Activated naive CD8-positive, alpha-beta T cell treated with anti-CD3 and anti-CD28 coated beads, Interleukin-2, amount 10 ng/mL, durations not matched to agents 7 days and 5 days (primary cell): ENCODE measurements around the gene CSTA. TPM values are rescaled to one million over a fixed set of nuclear protein-coding genes. Genes with fewer than 3 reads are reported as not detected.

Source experiments
- ATAC-seq: fragments of 150-1000 bp; cut with Tn5 transposase; one replicate; pipeline ENCODE4 v1.10.0; 2021; ENCODE audit warnings: low read depth, moderate library complexity
- POLR2A ChIA-PET: fragments of 350-600 bp; sonication (Branson Sonifier 250); formaldehyde crosslinking; loops from one replicate; lab custom pipeline; 2021; ENCODE audit warnings: antibody characterized with exemption; lab: Charles Lee
- DNase-seq: peaks from one replicate; pipeline ENCODE4 v3.0.0; 2021
- H3K27ac Mint-ChIP-seq: one replicate; pipeline ENCODE4 v1.8.0; 2022; ENCODE audit warnings: mild to moderate bottlenecking, mixed read lengths
- H3K27me3 Mint-ChIP-seq: one replicate; pipeline ENCODE4 v1.8.0; 2022; ENCODE audit warnings: mild to moderate bottlenecking, moderate library complexity, mixed read lengths
- H3K36me3 Mint-ChIP-seq: one replicate; pipeline ENCODE4 v1.8.0; 2021; ENCODE audit warnings: mild to moderate bottlenecking, mixed read lengths
- H3K4me1 Mint-ChIP-seq: one replicate; pipeline ENCODE4 v1.8.0; 2021; ENCODE audit warnings: mixed read lengths
- H3K4me3 Mint-ChIP-seq: one replicate; pipeline ENCODE4 v1.8.0; 2022; ENCODE audit warnings: mild to moderate bottlenecking, moderate library complexity, mixed read lengths
- H3K9me3 Mint-ChIP-seq: one replicate; pipeline ENCODE4 v1.8.0; 2021; ENCODE audit warnings: mixed read lengths
- total RNA-seq, 2 experiments: library from RNA; stranded (reverse); gene quantifications; one replicate each; pipeline ENCODE4 v1.2.3, GENCODE V29; 2021

The CSTA gene, protein sequence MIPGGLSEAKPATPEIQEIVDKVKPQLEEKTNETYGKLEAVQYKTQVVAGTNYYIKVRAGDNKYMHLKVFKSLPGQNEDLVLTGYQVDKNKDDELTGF
- total RNA-seq = not detected

DNA sequence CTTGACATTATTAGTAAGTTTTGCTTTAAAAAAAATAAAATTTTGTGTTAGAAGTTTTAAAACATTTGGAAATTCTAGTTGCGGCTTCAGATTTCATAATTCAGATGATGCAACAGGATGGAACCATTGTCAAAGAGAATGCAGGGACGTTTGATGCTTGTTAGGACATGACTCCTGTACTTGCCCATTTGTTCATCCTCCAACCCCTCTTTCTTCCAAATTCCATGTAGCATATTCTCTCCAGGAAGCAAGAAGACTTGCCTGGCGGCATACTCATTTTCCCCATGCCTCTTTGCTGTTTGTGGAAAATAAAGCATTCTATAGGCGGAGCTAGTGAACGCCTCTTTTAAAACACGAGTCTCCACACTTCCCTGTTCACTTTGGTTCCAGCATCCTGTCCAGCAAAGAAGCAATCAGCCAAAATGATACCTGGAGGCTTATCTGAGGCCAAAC is at the start of gene CSTA:
TSS of gene CSTA (plus strand) at position 378 of the 453 bp plus-strand sequence. CDS start at position 423, 45 bp downstream.
- ATAC-seq = no peak
- H3K4me3 Mint-ChIP-seq = no peak within 1 kb of the TSS
- H3K36me3 Mint-ChIP-seq = peaks cover 6% of the 10 kb centered on the region
- no peak for DNase-seq
- POLR2A ChIA-PET = no interaction called here
- H3K4me1 Mint-ChIP-seq = peaks cover 23% of the 10 kb centered on the region
- peaks cover 11% of the 10 kb centered on the region for H3K27me3 Mint-ChIP-seq
- H3K9me3 Mint-ChIP-seq = peaks cover 3% of the 10 kb centered on the region
- no peak within 1 kb of the TSS for H3K27ac Mint-ChIP-seq

DNA sequence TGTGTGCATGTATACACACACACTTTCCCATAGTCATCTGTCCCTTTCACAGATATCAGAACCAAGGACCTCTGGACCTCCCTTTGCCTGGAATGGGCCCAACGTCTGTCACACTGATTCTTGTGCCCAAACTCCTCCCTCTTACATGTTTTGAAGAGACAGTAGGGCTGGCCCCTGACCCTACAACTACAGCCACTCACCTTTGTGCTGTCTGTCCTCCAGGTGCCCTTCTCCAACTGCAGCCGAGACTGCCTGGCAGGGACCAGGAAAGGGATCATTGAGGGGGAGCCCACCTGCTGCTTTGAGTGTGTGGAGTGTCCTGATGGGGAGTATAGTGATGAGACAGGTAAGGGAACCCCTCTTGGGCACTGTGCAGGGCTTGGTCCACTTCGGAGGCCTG is 43.2 kb upstream of the CSTA start:
- ATAC-seq (no peak), DNase-seq (no peak)
- H3K4me1 Mint-ChIP-seq = peaks cover 2% of the 10 kb centered on the region
- no peaks in the 10 kb centered on the region for H3K36me3 Mint-ChIP-seq
- POLR2A ChIA-PET = no interaction called here
- peaks cover 13% of the 10 kb centered on the region for H3K27me3 Mint-ChIP-seq
- H3K27ac Mint-ChIP-seq = no peak overlapping the region
- no peaks in the 10 kb centered on the region for H3K9me3 Mint-ChIP-seq
- no peak overlapping the region for H3K4me3 Mint-ChIP-seq

DNA sequence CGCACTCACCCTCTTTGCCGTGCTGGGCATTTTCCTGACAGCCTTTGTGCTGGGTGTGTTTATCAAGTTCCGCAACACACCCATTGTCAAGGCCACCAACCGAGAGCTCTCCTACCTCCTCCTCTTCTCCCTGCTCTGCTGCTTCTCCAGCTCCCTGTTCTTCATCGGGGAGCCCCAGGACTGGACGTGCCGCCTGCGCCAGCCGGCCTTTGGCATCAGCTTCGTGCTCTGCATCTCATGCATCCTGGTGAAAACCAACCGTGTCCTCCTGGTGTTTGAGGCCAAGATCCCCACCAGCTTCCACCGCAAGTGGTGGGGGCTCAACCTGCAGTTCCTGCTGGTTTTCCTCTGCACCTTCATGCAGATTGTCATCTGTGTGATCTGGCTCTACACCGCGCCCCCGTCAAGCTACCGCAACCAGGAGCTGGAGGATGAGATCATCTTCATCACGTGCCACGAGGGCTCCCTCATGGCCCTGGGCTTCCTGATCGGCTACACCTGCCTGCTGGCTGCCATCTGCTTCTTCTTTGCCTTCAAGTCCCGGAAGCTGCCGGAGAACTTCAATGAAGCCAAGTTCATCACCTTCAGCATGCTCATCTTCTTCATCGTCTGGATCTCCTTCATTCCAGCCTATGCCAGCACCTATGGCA is 41.1 kb upstream of the CSTA start:
- H3K27me3 Mint-ChIP-seq = peaks cover 11% of the 10 kb centered on the region
- POLR2A ChIA-PET = no interaction called here

DNA sequence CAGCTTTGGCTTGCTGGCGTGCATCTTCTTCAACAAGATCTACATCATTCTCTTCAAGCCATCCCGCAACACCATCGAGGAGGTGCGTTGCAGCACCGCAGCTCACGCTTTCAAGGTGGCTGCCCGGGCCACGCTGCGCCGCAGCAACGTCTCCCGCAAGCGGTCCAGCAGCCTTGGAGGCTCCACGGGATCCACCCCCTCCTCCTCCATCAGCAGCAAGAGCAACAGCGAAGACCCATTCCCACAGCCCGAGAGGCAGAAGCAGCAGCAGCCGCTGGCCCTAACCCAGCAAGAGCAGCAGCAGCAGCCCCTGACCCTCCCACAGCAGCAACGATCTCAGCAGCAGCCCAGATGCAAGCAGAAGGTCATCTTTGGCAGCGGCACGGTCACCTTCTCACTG is 40.6 kb upstream of the CSTA start:
- POLR2A ChIA-PET = no interaction called here
- H3K4me3 Mint-ChIP-seq = no peak overlapping the region
- H3K4me1 Mint-ChIP-seq = peaks cover 2% of the 10 kb centered on the region
- no peak overlapping the region for H3K27ac Mint-ChIP-seq
- no peak for DNase-seq
- H3K27me3 Mint-ChIP-seq = peaks cover 11% of the 10 kb centered on the region
- no peaks in the 10 kb centered on the region for H3K36me3 Mint-ChIP-seq
- no peaks in the 10 kb centered on the region for H3K9me3 Mint-ChIP-seq
- ATAC-seq = no peak

More for the DNA sequence above, 41.1 kb upstream of the CSTA start:
- DNase-seq (no peak), ATAC-seq (no peak)
- H3K4me3 Mint-ChIP-seq = no peak overlapping the region
- no peak overlapping the region for H3K27ac Mint-ChIP-seq
- no peaks in the 10 kb centered on the region for H3K9me3 Mint-ChIP-seq
- H3K4me1 Mint-ChIP-seq = peaks cover 2% of the 10 kb centered on the region
- H3K36me3 Mint-ChIP-seq = no peaks in the 10 kb centered on the region

DNA sequence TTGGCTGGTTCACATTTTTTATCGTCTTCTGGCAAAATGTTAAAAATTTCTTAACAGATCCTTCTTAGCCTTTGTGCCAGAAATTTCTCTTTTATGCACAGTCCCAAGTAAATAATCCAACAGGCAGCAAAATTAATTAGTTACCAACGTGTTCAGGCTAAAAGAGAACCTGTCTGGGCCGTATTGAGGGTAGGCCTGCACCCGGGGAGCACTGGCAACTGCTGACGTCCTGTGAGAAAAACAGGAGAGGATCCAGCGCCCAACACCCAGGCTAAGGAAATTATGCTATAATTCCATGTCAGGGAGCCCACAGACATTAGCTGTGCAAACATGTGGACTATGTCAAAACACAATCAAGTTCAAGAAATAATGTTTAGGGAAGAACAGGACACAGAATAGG is 30.7 kb upstream of the CSTA start:
- ATAC-seq (no peak), DNase-seq (no peak)
- H3K9me3 Mint-ChIP-seq = no peaks in the 10 kb centered on the region
- POLR2A ChIA-PET = no interaction called here
- peaks cover 5% of the 10 kb centered on the region for H3K27me3 Mint-ChIP-seq
- H3K27ac Mint-ChIP-seq = no peak overlapping the region
- H3K36me3 Mint-ChIP-seq = peaks cover 2% of the 10 kb centered on the region
- peaks cover 17% of the 10 kb centered on the region for H3K4me1 Mint-ChIP-seq
- no peak overlapping the region for H3K4me3 Mint-ChIP-seq

DNA sequence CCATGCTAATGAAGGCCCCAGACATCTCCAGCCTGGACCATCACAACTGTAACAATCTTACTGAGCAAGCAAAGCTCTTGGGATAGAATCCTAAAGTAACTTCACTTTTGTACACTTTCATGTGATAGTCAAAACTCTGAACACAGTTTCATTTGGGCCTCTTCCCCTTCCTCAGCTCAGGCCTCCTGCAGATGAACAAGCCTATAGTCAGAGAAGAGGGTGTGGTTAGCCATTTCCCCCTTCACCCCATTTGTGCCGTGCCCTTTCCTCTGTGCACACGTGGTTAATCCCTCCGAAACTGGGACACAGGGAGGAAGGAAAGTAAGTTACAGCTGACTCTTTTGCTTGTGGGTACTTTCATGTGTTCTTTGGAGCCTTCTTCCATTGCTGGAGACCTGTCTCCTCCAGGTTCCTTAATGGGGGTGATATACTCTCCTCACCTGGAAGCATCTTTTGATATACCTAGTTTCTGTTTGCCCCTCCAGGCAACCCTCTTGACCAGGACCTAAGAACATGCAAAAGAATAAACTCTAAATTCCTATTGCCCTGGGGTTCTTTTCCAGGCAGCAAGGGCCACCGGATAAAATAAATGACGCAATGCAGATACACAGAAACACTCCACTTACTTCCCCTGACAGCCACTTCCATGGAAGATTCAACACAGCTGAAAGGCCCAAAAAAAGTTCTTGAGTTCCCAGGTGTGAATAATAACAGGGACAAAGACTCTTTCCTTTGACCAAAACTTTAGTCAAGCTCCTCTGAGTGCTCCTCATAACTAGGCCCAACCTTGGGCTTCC is 29.6 kb upstream of the CSTA start:
- Mint-ChIP-seq H3K9me3 (no peaks in the 10 kb centered on the region), H3K27ac (no peak overlapping the region), H3K4me3 (no peak overlapping the region), H3K4me1 (peaks cover 15% of the 10 kb centered on the region), H3K36me3 (peaks cover 3% of the 10 kb centered on the region), H3K27me3 (peaks cover 5% of the 10 kb centered on the region)
- ATAC-seq (peak; percentile 66), DNase-seq (no peak)
- POLR2A ChIA-PET = no interaction called here

DNA sequence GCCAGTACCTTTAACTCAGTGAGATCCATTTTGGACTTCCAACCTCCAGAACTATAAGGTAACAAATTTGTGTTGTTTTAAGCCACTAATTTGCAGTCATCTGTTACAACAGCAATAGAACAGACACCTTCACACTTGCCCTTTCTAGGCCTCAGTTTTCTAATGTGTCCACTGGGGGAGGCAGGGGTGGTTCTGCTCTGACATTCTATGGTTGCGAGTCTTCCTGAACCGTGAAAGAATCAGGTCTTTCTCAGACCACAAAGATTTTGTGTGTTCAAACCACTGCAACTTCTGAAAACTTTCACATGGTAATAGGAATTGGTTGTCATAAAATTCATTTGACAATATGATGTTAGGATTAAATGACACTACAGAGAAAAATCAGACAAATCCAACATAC is 26.8 kb upstream of the CSTA start:
- POLR2A ChIA-PET = no interaction called here
- Mint-ChIP-seq H3K9me3 (no peaks in the 10 kb centered on the region), H3K4me1 (peaks cover 18% of the 10 kb centered on the region), H3K27me3 (no peaks in the 10 kb centered on the region), H3K36me3 (peaks cover 4% of the 10 kb centered on the region), H3K27ac (no peak overlapping the region), H3K4me3 (no peak overlapping the region)
- ATAC-seq = peak; percentile 50
- DNase-seq = no peak

DNA sequence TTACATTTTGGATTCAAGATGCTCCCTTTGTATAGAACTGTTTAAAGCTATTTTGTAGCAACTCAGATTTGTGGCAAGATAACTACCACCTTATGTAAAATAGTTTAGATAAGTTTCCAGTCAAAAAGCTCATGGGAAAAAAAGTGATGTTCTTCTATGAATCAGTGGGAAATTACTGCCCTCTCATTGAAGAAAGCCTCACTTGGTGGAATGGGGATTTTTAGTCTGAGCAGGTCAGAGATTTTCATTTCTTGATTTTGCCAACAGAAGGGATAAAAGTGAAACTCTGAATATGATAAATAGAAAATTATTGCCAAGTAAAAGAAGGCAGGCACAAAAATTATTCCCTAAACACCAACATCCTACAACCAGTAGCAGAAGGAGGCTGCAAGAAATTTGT is 25.8 kb upstream of the CSTA start:
- no peak overlapping the region for H3K27ac Mint-ChIP-seq
- ATAC-seq = no peak
- H3K36me3 Mint-ChIP-seq = peaks cover 2% of the 10 kb centered on the region
- H3K9me3 Mint-ChIP-seq = no peaks in the 10 kb centered on the region
- no peak for DNase-seq
- H3K4me1 Mint-ChIP-seq = peaks cover 16% of the 10 kb centered on the region
- POLR2A ChIA-PET = no interaction called here
- peaks cover 6% of the 10 kb centered on the region for H3K27me3 Mint-ChIP-seq
- no peak overlapping the region for H3K4me3 Mint-ChIP-seq

DNA sequence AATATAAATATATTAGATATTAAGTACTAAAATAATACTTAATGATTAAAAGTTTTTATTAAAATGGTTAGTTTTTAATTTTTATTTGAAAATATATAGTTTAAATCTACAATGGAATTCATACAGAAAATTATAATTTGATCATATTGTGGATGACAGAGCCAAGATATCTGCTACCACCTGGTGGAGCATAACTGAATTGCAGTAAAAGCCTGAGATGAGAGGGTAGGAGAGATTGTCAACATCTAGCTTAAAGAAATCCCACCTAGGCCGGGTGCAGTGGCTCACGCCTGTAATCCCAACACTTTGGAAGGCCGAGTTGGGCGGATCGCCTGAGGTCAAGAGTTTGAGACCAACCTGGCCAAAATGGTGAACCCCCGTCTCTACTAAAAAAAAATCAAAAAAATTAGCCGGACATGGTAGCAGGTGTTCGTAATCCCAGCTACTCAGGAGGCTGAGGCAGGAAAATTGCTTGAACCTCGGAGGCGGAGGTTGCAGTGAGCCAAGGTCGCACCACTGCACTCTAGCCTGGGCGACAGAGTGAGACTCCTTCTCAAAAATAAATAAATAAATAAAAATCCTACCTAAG is 25.1 kb upstream of the CSTA start:
- no peaks in the 10 kb centered on the region for H3K9me3 Mint-ChIP-seq
- no peak overlapping the region for H3K27ac Mint-ChIP-seq
- POLR2A ChIA-PET = no interaction called here
- DNase-seq = no peak
- H3K36me3 Mint-ChIP-seq = peaks cover 2% of the 10 kb centered on the region
- no peak for ATAC-seq
- H3K27me3 Mint-ChIP-seq = peaks cover 6% of the 10 kb centered on the region
- H3K4me1 Mint-ChIP-seq = peaks cover 16% of the 10 kb centered on the region
- H3K4me3 Mint-ChIP-seq = no peak overlapping the region

DNA sequence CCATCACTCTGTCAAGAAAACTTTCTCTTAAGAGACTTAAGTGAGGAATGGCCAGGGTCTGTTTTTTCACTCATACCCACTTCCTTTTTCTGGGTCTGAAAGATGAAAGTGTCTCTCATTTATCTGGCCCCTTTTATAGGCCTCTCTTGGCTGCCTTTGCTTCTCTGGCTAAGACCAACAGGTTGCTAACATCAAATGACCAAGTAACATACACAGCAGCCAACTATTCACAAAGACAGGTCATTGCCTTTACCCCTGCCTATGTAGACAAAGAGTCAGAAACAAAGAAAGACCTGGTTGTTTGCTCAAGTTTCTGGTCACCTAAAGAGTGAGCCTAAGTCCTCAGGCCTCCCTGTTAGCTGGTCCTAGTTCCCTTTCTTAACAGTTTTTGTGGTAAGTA is 24.0 kb upstream of the CSTA start:
- DNase-seq (no peak), ATAC-seq (no peak)
- Mint-ChIP-seq H3K4me1 (peaks cover 16% of the 10 kb centered on the region), H3K4me3 (no peak overlapping the region), H3K27ac (no peak overlapping the region), H3K27me3 (peaks cover 6% of the 10 kb centered on the region), H3K9me3 (no peaks in the 10 kb centered on the region), H3K36me3 (peaks cover 2% of the 10 kb centered on the region)
- POLR2A ChIA-PET = no interaction called here

DNA sequence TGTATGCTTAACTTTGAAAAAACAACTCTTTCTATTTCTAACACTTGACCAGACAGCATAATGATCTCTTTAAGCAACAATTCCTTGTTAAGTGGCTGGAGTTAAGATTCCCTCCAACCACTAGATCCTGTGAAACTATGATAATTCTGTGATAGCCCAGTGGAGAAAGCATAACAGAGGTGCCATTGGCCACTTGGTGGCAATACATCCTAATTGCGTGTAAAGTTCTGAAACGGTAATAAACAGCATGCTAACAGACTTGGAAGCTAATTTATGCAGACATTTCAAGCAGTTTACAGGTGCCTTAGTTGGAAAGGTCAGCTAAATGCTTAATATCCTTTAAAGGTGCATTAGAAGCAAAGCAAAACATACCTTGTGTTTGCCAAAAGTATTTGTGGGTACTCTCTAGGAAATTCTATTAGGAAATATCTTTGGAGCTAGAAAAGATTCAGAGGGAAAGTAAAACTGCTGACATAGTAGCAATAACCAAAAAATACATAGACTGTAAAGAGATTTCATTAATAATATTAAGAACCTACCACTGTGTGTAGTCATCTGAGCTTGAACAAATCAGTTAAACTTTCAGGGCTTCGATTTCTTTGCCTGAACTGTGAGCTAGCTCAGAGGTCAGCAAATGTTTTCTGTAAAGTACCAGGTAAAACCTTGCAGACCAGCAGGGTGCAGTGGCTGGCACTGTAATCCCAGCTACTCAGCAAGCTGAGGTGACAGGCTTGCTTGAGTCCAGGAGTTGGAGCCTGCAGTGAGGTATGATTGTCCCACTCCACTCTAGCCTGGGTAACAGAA is 19.0 kb upstream of the CSTA start:
- Mint-ChIP-seq H3K9me3 (no peaks in the 10 kb centered on the region), H3K27ac (no peak overlapping the region), H3K4me3 (no peak overlapping the region), H3K27me3 (peaks cover 19% of the 10 kb centered on the region), H3K4me1 (peaks cover under 1% of the 10 kb centered on the region), H3K36me3 (no peaks in the 10 kb centered on the region)
- POLR2A ChIA-PET = no interaction called here
- DNase-seq (no peak), ATAC-seq (peak; percentile 50)

DNA sequence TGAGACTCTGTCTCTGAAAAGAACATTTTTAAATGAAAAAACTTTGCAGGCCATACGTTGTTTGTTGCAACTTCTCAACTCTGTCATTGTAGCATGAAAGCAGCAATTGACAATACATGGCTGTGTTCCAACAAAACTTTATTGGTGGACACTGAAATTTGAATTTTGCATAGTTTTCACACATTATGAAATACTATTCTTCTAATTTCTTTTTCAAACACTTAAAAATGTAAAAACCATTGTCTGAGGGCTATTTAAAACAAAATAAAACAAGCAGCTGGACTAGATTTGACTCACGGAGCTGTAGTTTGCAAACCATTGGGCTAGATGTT is 18.5 kb upstream of the CSTA start:
- H3K27me3 Mint-ChIP-seq = peaks cover 21% of the 10 kb centered on the region
- H3K4me1 Mint-ChIP-seq = no peaks in the 10 kb centered on the region
- no peak overlapping the region for H3K4me3 Mint-ChIP-seq
- H3K9me3 Mint-ChIP-seq = no peaks in the 10 kb centered on the region
- POLR2A ChIA-PET = no interaction called here
- ATAC-seq (no peak), DNase-seq (no peak)
- H3K36me3 Mint-ChIP-seq = no peaks in the 10 kb centered on the region
- H3K27ac Mint-ChIP-seq = no peak overlapping the region

DNA sequence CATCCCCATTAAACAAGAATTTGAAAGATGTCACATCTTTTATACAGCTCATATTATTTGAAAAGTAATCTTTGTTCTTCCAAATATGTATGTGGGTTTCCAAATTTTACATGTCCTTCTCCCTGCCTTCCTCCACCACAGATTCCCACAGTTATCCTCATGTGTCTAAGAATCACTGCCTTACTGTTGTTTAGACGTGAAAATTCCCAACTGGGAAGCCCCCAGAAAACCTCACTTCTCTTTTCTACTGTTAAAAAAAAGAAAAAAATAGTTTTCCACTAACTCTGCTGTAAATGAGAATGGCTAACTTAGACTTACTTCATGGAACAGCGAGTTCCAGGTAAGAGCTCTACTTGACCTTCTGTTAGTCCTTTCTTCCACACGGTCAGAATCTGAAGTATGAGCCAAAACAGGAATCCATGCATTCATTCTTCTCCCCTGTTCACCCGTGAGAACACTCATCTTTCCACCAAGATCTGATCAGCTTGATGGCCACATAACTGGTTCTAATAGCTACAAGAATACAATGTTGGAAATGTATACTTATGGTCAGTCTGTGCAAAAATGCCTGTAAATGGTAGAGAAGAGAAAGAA is 17.9 kb upstream of the CSTA start:
- H3K27me3 Mint-ChIP-seq = peaks cover 21% of the 10 kb centered on the region
- ATAC-seq = no peak
- POLR2A ChIA-PET = no interaction called here

More for the DNA sequence above, 17.9 kb upstream of the CSTA start:
- no peak overlapping the region for H3K27ac Mint-ChIP-seq
- no peak overlapping the region for H3K4me3 Mint-ChIP-seq
- DNase-seq = no peak
- no peaks in the 10 kb centered on the region for H3K36me3 Mint-ChIP-seq
- no peaks in the 10 kb centered on the region for H3K4me1 Mint-ChIP-seq
- H3K9me3 Mint-ChIP-seq = no peaks in the 10 kb centered on the region
